Activated T-helper 9 cell treated with anti-CD3 and anti-CD28 coated beads, Interleukin-2, amount 50 U/mL, for 16 hours (primary cell): ENCODE results near the gene CREBBP.
"Not testable (repeated sequence)": the region's sequence is repeated elsewhere in the genome, so short reads cannot be mapped to it uniquely, and the experiment has no call there.

Source experiments
- DNase-seq: peaks from one replicate; pipeline ENCODE4 v3.0.0-alpha.2; 2020; ENCODE audit warnings: low read depth

The CREBBP gene

GRCh38 chr16:3735541-3735940 lies 145.0 kb downstream of the CREBBP start:
- no peak for DNase-seq

GRCh38 chr16:3734758-3735221 lies 145.7 kb downstream of the CREBBP start:
- DNase-seq = no peak

- DNase-seq = no peak
These were observed 146.3 kb downstream of the CREBBP start for GRCh38 chr16:3734084-3734757.

DNA sequence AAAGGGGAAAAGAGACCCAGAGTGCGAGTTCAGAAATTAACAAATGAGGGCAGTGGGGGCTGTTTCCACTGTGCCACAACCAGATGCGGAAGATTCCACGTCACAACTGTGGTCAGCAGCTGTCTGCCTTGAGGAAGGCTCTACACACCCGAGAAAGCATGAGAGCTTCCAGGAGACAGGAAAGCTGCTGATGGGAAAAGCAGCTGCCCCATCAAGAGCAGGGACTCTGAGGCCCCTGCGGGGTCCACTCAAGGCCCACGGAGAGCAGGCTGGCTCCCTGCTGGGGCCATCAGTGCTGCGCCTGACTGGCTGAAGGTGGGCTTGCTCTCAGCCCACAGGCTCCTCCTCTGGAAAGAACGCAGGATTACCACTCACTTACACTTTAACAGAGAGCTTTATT lies 148.3 kb downstream of the CREBBP start:
- no peak for DNase-seq

DNA sequence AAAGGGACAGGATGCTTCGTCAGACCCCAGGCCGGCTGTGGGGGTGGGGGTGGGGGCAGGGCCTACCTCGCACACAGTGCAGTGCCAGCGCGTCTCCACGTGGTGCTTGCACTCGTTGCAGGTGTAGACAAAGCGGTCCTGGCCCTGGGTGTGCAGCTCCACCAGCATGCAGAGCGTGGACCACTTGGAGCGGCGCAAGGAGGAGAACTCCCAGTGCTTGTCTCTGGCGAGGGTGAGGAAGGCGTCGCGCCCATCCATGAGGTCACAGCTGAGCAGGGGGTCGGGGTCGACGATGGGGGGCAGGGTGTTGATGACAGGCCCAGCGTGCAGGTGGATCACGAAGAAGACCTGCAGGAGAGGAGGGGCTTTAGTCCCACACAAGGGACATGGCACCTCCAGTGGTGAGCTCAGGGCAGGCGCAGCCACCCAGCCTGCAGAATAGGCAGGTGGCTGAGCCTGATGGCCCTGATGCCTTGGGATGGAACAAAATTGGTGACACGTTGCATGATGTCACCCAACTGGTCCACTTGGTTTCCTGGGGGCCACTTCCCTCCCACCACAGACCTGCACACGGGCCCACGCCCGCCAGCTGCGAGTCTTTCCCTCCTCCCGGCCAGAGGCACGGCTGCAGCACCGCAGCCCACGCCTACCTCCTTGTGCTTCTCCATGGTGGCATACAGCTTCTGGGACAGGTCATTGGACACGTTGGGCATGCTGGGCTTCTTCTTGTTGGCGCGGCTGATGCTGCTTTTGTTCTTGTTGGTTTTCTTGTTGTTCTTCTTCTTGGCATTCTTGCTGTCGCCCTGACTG lies 149.2 kb downstream of the CREBBP start:
- no peak for DNase-seq

DNA sequence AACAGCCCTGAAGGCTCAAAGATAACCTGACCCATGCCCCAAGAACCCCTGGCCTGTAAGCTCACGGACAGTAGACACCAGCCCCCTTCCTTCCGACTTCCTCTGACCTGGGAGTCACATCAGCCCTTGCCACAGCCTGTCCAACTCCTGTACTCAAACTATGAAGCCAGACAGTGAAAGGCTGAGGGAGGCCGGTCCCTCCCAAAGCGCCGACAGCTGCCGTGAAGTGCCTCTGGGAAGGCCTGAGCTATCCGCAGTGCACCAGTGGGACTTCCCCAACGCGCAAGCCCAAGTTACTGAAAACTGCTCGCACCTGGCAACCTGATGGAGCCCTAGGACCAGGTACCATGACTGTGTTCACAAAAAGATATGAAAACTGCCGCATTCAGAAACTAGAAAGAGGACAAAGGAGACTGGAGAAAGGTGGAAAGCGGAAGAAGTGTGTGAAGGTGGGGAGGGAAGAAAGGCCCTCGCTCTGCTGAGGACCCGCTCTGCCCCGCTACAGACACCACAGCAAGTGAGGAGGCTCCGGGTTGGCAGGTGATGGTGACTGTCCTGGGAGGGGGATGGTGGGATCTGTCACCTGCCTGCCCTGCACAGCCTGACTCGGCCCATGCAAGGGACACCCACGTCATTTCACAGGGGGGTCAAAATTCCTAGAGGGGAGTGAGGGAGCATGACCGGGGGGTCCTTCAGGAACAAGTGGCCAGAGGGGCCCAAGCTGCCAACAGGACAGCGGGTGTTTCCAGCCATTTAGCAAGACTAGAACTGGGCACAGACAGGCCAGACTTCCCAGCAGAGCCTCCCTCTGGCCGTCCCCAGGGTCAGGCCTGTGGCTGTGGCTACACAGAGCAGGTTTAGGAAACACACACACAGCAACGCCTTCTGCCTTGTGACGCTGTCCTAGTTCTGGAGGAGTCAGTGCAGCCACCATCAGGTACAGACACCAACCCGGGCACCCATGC lies 150.1 kb downstream of the CREBBP start:
- DNase-seq = no peak

DNA sequence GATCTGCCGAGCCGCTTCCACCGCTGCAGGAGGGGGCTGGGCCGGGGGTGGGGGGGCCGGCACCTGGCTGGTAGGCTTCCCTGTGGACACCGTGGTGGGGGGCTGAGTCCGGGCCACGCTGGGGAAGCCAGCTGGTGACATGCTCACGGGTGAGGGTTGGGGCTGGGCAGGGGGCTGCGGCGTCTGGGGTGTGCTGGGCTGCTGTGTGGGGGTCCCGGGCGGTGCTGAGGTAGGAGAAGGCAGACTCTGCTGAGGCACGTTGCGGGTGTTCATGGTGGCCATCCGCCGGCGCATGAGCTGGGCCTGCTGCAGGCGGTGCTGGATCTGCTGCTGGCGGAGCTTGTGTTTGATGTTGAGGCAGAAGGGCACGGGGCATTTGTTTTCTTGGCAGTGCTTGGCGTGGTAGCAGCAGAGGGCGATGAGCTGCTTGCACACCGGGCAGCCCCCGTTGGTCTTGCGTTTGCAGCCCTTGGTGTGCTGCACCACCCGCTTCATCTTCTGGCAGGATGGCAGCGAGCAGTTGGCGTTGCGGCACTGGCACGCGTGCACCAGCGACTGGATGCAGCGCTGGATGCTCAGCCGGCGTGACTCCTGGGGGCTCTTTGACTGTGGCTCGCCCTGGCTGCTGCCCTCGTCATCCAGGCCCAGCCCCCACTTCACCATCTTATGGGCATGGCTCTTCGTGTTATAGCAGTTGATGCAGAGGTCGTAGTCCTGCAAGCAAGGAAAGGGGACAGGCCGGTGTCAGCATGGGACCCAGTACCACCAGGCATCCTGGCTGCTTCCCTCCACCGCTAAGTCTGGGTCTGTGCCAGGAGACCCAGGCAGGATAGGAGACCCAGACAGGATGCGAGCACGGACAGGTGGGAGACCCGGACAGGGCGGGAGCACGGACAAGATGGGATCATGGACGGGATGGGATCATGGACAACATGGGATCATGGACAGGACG lies 151.1 kb downstream of the CREBBP start:
- no peak for DNase-seq

DNA sequence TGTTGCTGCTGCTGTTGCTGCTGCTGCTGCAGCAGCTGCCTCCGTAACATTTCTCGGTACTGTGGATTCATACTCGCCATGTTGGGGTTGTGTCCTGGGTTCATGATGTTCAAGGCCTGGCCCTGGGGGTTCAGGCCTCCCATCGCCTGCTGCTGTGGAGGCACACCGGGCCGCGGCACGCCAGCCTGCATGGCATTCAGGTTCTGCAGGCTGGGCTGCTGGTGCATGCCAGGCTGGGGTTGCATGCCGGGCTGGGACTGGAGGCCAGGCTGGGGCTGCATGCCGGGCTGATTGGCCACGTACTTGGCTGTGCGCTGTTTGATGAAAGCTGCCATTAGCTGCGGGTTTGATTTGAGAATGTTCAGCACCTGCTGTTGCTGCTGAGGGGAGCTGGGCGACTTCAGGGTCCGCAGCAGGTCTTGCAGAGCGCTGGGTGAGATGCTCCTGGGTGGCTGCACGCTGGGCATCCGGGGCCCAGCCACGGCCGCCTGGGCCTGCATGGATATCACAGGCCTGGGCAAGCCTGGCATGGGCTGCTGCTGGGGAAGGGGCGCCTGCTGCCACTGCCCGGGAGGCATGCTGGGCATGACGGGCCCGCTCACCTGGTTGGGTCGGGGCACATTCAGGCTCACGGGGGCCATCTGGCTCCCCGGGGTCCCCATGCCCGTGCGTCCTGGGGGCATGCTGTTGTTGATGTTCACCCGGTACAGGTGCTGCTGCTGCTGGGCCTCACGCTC lies 151.9 kb downstream of the CREBBP start:
- DNase-seq = no peak

DNA sequence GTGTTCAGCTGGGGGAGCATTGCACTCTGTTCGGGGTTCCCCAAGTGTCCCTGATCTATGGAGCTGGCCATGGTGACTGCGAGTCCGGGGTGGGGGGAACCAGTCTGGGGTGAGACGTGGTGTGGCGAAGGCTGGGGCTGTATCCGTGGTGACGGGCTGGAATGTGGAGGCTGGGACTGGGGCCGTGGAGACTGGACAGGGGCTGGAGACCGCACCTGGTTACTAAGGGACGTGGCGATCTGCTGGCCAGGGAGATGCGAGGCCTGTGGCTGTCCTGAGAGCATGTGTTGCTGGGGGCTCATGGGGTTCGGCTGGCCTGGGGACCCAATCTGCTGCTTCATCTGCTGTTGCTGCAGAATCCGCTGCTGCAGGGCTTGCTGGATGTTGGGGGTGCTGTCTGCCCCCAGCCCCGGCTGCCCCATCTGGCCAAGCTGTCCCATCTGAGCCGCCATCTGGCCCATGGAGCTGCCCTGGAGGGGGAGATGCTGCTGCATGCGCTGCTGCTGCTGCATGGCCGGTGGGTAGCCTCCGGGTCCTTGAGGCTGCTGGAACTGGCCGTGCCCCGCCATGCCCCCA lies 152.6 kb downstream of the CREBBP start:
- no peak for DNase-seq

DNA sequence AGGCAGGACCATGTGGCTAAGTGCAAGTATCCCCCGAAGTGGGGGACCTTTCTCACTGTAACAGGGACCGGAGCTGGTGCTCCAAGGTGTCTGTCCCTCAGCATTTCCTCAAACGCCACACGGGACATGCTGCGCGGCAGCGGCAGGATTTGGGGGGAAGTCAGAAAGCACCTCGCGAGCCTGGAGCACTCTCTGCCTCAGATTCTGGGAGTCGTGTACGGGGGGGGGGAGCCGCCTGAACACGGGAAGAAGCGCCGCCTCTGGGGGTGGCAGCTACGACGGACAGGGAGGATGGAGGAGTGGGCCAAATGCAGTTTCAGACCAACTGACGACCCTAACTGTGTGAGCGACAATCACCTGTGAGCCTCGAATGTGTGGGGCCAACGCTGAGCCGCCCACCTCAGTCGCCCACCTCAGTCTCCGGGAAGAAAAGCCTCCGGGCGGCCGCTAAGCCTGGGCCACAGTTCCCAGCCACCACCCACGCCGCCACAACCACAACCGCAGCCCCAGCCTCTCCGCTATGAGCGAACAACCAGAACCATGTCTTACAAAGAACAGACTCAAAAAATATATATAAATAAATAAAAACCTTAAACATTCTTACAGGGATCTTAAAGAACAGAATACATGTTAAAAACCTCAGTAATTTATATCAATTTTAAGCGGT lies 154.4 kb downstream of the CREBBP start:
- DNase-seq = no peak

DNA sequence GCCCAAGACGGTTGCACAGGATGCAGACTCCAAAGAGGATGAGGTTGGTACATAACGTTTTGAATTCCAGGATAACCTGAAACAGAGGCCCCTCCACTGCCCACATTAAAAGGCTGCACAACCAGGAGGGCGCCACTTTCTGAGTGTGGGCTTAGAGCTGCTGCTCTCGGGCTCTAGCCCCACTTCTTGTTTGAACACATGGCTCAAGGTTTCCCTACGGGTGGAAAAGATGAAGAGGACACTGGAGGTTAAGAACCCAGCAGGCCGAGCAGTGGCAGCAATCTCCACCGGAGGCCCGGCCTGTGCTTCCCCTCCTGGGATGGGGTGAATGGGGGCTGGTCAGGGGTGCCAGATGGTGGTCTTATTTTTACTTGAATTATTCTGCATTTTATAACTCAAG lies 155.2 kb downstream of the CREBBP start:
- no peak for DNase-seq

GRCh38 chr16:3722508-3722907 lies 158.0 kb downstream of the CREBBP start:
- no peak for DNase-seq

DNA sequence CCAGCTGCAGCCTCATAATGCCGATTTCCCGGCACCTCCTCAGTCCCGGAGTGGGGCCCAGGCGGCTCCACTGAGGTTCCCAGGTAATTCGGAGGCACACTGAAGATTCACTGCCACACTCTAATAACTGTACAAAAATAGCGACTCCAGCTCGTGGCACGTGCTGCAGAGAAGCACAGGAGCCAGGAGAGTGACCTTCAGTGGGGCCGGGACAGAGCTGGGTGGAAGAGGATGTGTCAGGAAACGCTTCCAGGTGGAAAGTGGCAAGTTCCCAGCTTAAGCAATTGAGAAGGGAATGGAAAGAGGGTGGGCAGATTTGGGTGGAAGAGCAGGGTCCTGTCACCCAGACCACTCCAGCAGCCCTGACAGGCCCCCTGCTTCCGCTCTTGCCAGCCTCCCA lies 160.1 kb downstream of the CREBBP start:
- no peak for DNase-seq

DNA sequence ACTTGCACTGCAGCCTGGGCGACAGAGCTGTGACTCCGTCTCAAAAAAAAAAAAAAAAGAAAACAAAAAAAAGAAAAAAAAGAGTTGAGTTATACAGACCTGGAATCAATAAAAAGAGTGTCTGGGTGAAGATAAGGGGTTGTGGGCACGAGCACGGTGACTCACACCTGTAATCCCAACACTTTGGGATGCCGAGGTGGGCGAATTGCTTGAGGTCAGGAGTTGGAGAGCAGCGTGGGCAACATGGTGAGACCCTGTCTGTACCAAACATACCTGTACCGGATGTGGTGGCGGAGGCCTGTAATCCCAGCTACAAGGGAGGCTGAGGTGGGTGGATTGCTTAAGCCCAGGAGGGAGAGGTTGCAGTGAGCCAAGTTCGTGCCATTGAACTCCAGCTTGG lies 161.9 kb downstream of the CREBBP start:
- no peak for DNase-seq

DNA sequence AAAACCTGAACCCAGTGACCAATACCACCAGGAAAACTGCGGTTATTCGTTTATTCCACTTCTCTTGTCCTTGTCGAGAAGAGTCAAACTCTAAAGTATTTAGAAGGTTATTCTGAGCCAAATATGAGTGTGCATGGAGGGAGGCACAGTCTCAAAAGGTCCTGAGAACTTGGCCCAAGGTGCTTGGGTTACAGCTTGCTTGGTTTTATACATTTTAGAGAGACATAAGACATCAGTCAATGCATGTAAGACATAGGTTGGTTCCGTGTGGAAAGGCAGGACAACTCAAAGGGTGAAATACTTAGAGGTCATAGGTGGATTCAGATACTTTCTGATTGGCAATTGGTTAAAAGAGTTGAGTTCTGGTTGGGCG lies 162.5 kb downstream of the CREBBP start:
- DNase-seq = no peak

- DNase-seq = peak; percentile 90
These were observed 163.1 kb downstream of the CREBBP start, which contains the start of gene TRAP1 for GRCh38 chr16:3717235-3718018. TRAP1 (minus strand) TSS chr16:3717524; CDS start chr16:3717508, 16 bp downstream.

- peak; percentile 9 for DNase-seq
These were observed 163.7 kb downstream of the CREBBP start for GRCh38 chr16:3716831-3717234.

- no peak for DNase-seq
These were observed 165.1 kb downstream of the CREBBP start for GRCh38 chr16:3715430-3715829.

DNA sequence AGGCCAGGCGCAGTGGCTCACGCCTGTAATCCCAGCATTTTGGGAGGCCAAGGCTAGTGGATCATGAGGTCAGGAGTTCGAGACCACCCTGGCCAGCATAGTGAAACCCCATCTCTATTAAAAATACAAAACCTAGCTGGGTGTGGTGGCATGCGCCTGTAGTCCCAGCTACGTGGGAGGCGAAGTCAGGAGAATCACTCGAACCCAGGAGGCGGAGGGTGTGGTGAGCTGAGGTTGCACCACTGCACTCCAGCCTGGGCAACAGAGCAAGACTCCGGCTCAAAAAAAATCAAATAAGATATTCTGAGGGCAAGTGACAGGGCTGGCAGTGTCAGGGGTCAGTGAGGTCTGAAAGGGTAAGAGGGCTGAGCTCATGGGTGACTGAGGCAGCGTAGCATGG lies 166.1 kb downstream of the CREBBP start:
- DNase-seq = not testable (repeated sequence)
